MCF 10A (cell line): ENCODE measurements around the gene PFDN5. TPM values are rescaled to one million over a fixed set of nuclear protein-coding genes. Genes with fewer than 3 reads are reported as not detected.

Source experiments
- Bru-seq: library from RNA; stranded (reverse); fragments of 400-500 nt; gene quantifications from one replicate; lab custom pipeline; 2021; lab: Mats Ljungman, UMichigan
- BruChase-seq, 2 experiments: library from RNA; stranded (reverse); fragments of 400-500 nt; gene quantifications; one replicate each; lab custom pipeline; 2021; lab: Mats Ljungman, UMichigan
- BruUV-seq: library from RNA; stranded (reverse); fragments of 400-500 nt; replicated peaks from 2 replicates; lab custom pipeline; 2021; lab: Mats Ljungman, UMichigan
- CTCF ChIA-PET: fragments of 300-600 bp; sonication (Branson Sonifier 250); formaldehyde crosslinking; extraction: SDS; loops from one replicate; lab custom pipeline; 2021; ENCODE audit warnings: antibody characterized with exemption, inconsistent platforms; lab: Yijun Ruan, JAX
- POLR2A ChIA-PET: fragments of 300-600, 350-650 bp; sonication (Branson Sonifier 250); formaldehyde crosslinking; extraction: SDS; loops from one replicate; lab custom pipeline; 2020; ENCODE audit warnings: antibody characterized with exemption, inconsistent platforms; lab: Yijun Ruan, JAX
- DNase-seq: peaks from one replicate; pipeline ENCODE4 v3.0.0-alpha.2; 2018; ENCODE audit not compliant: unreplicated experiment
- H3K27ac Mint-ChIP-seq: one replicate; pipeline ENCODE4 v1.8.0; 2022; ENCODE audit warnings: mild to moderate bottlenecking, low read depth, mixed read lengths; ENCODE audit not compliant: unreplicated experiment
- H3K27me3 Mint-ChIP-seq: one replicate; pipeline ENCODE4 v1.8.0; 2022; ENCODE audit warnings: mixed read lengths; ENCODE audit not compliant: insufficient read depth, unreplicated experiment
- H3K36me3 Mint-ChIP-seq: one replicate; pipeline ENCODE4 v1.8.0; 2022; ENCODE audit warnings: mild to moderate bottlenecking, moderate library complexity, mixed read lengths; ENCODE audit not compliant: insufficient read depth, unreplicated experiment
- H3K4me1 Mint-ChIP-seq: one replicate; pipeline ENCODE4 v1.8.0; 2022; ENCODE audit warnings: mixed read lengths; ENCODE audit not compliant: insufficient read depth, unreplicated experiment
- H3K4me3 Mint-ChIP-seq: one replicate; pipeline ENCODE4 v1.8.0; 2022; ENCODE audit warnings: mild to moderate bottlenecking, moderate library complexity, mixed read lengths; ENCODE audit not compliant: unreplicated experiment
- H3K9me3 Mint-ChIP-seq: one replicate; pipeline ENCODE4 v1.8.0; 2022; ENCODE audit warnings: mixed read lengths; ENCODE audit not compliant: unreplicated experiment
- intact Hi-C: fragments of 100-400 bp; cut with micrococcal nuclease; formaldehyde crosslinking; loops from 2 replicates; pipeline ENCODE4 v1.14.1; 2022
- long read RNA-seq: library from polyadenylated mRNA; stranded (forward); transcript quantifications from one replicate; pipeline ENCODE4 v2.0.0, GENCODE V29; 2022
- total RNA-seq: library from RNA; stranded (reverse); gene quantifications from 2 replicates; pipeline ENCODE4 v1.2.3, GENCODE V29; 2022
- TF ChIP-seq, protein P1 (sequence below): fragments of 200-600 bp; IDR thresholded peaks from one replicate; pipeline ENCODE4 v1.8.0; 2022; ENCODE audit warnings: antibody characterized with exemption, mild to moderate bottlenecking; ENCODE audit not compliant: unreplicated experiment

PFDN5 gene
- total RNA-seq, result 205 and 229 TPM in 2 replicates
- Bru-seq, nascent RNA, result percentile 92 among the genes with signal in this experiment
- BruChase-seq, experiment 1, labeled RNA remaining after a 6-hour chase, result percentile 90 among the genes with signal in this experiment
- percentile 89 among the genes with signal in this experiment for BruChase-seq, experiment 2, labeled RNA remaining after a 2-hour chase
- long read RNA-seq, transcript PFDN5-203 (4 exons, 478 nt), result minor isoform, 10 of 239 reads
- long read RNA-seq, transcript PFDN5-214 (6 exons, 847 nt), result major isoform, 180 of 239 reads
- long read RNA-seq, transcript PFDN5-201 (5 exons, 564 nt), result minor isoform, 7 of 239 reads
- long read RNA-seq, partial matches to known transcripts, result 2 of 239 reads
- long read RNA-seq, other reads (novel, unspliced or antisense), result 37 of 239 reads

DNA sequence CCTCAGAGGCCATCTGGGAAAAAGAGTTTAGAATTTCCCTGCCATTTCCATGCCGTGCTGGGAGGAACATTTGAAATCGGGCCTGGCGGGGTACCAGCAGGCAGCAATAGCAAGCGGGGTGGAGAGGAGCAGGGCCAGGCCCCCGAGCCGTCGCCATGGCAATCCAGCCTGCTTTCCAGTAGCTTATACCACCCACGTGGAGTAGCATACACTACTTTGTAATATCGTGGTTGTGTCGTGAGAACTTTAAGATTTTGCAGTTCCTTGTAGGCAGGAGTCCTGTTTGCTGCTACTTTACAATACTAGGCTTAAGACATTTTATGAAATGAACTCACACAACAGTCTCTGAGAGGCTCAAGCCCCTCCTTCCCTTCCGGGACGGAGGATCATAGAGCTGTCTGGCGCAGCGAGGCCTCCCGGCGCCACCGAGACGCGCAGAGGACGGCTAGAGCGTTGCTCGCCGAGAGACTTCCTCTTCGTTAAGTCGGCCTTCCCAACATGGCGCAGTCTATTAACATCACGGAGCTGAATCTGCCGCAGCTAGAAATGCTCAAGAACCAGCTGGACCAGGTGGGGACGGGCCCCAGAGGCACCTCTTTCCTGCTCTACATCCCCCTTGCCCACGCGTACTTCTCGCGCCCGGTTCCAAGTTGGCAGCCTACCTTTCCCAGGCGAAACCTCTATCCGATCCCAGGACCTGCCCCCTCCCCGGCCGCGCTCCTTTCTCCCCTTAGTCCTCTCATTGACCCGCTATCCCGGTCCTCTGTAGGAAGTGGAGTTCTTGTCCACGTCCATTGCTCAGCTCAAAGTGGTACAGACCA lies at the start of gene PFDN5:
Gene PFDN5 (plus strand): TSS at position 473 of the 821 bp plus-strand sequence. CDS start 26 bp downstream, at position 499.
- H3K4me1 Mint-ChIP-seq, result peaks cover 20% of the 10 kb centered on the region
- CTCF ChIA-PET, result interaction anchor here (0.6 to 14.9 kb wide), 8 partner anchors 17 to 135 kb away, joined by 3 to 275 read pairs (median 6); partner anchors contain the start of gene AAAS
- BruUV-seq, result no TSS peak

DNA sequence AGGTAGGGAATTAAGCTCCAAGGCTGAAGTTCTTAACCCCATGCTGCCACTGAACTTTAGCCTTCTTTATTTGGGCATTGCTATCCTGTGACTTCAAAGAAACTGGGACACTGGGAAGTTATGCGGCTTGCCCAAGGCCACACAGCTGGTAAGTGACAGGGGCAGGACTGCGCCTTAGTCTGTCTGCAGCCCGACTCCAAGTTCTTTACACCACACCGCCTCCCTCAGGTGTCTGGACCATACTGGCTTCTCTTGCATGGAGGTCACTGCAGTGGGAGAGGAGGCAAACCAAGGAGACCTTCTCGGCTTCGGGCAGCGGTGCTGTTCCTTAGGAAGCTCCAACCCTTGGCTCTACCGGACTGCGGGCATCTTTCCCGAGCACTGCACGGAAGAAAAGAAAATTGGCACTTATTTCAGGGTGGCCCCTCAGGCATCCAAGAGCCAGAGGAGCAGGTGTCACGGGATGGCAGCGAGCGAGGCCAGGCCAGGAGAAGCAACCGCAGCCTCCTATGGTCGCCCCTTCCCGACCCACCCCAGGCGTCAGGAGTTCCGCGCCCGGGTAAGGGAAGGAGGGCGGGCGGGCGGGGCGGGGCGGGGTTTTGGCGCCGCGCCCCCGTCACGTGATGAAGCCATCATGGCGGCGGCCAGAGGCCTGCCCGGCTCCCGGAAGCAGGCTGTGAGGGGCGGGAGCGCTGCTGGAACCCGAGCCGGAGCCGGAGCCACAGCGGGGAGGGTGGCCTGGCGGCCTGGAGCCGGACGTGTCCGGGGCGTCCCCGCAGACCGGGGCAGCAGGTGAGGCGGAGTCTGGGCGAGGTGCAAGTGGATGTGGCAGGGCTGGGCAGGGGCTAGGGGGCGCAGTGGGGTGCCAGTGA lies 43.6 kb upstream of the PFDN5 start:
- DNase-seq, result peak; percentile 77
- ChIA-PET CTCF (interaction anchor here (0.5 to 4.2 kb wide), 25 partner anchors 9 to 1136 kb away, joined by 3 to 49 read pairs (median 4); partner anchors contain the start of genes ESPL1, PFDN5 and RARG), POLR2A (interaction anchor here (0.5 to 3.1 kb wide), 22 partner anchors 9 to 1293 kb away, joined by 3 to 43 read pairs (median 5); partner anchors contain the start of genes ATG101, CSAD, ESPL1 and PFDN5)
- Mint-ChIP-seq H3K36me3 (peaks cover 6% of the 10 kb centered on the region), H3K9me3 (no peaks in the 10 kb centered on the region), H3K27ac (peak overlapping the region; percentile 83), H3K4me1 (peaks cover 25% of the 10 kb centered on the region), H3K4me3 (peak overlapping the region; percentile 87), H3K27me3 (no peaks in the 10 kb centered on the region)
- intact Hi-C loops, result loop anchor here (1.0 to 2.0 kb wide), 2 partner anchors 31 to 38 kb away; no protein-coding TSS in a partner anchor
- BruUV-seq, result no TSS peak
- TF ChIP-seq, protein P1, sequence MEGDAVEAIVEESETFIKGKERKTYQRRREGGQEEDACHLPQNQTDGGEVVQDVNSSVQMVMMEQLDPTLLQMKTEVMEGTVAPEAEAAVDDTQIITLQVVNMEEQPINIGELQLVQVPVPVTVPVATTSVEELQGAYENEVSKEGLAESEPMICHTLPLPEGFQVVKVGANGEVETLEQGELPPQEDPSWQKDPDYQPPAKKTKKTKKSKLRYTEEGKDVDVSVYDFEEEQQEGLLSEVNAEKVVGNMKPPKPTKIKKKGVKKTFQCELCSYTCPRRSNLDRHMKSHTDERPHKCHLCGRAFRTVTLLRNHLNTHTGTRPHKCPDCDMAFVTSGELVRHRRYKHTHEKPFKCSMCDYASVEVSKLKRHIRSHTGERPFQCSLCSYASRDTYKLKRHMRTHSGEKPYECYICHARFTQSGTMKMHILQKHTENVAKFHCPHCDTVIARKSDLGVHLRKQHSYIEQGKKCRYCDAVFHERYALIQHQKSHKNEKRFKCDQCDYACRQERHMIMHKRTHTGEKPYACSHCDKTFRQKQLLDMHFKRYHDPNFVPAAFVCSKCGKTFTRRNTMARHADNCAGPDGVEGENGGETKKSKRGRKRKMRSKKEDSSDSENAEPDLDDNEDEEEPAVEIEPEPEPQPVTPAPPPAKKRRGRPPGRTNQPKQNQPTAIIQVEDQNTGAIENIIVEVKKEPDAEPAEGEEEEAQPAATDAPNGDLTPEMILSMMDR, result peak; percentile 48

More for the DNA sequence above, at the start of gene PFDN5:
- H3K27ac Mint-ChIP-seq, result peak within 1 kb of the TSS; percentile 97
- H3K36me3 Mint-ChIP-seq, result peaks cover 30% of the 10 kb centered on the region
- POLR2A ChIA-PET, result interaction anchor here (0.6 to 4.6 kb wide), 29 partner anchors 9 to 289 kb away, joined by 3 to 69 read pairs (median 4); partner anchors contain the start of genes AAAS, CSAD, EIF4B and ESPL1
- peak; percentile 85 for DNase-seq
- TF ChIP-seq, protein P1, result no peak
- H3K9me3 Mint-ChIP-seq, result no peaks in the 10 kb centered on the region
- intact Hi-C loops, result no loop called here
- H3K4me3 Mint-ChIP-seq, result peak within 1 kb of the TSS; percentile 95
- no peaks in the 10 kb centered on the region for H3K27me3 Mint-ChIP-seq

DNA sequence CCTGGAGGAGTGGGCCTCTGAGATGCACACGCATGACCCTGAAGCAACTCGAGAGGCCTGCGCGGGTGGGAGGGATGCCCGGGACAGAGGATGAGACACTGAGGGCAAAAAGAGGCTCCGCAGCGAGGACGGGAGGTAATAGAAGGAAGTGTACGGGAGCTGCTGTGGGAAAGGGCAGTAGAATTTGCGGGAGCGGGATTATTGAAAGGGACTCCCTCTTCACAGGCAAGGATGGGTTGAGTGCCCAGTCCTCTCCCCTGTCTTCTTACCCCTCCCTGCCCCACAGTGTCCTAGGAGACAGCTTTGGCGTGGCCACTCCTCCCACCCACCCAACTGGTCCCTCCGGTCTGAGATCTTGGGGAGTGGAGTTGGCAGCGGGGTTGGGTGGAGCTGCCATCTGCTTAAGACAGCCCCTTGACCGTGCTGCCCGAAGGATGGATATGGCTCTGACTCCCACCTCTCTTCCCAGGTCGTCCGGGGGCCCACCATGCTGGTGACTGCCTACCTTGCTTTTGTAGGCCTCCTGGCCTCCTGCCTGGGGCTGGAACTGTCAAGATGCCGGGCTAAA lies 42.9 kb upstream of the PFDN5 start:
- no TSS peak for BruUV-seq
- Mint-ChIP-seq H3K4me3 (peak overlapping the region; percentile 87), H3K27me3 (no peaks in the 10 kb centered on the region), H3K4me1 (peaks cover 25% of the 10 kb centered on the region), H3K9me3 (no peaks in the 10 kb centered on the region), H3K27ac (peak overlapping the region; percentile 83), H3K36me3 (peaks cover 6% of the 10 kb centered on the region)
- no peak for DNase-seq
- ChIA-PET CTCF (interaction anchor here (0.6 to 4.2 kb wide), 8 partner anchors 12 to 700 kb away, joined by 3 to 49 read pairs (median 9); partner anchors contain the start of genes ESPL1 and KRT71), POLR2A (interaction anchor here (0.8 to 3.1 kb wide), 12 partner anchors 9 to 189 kb away, joined by 3 to 43 read pairs (median 5); partner anchors contain the start of genes CSAD, ESPL1, PFDN5 and PRR13)
- TF ChIP-seq, protein P1, result no peak
- intact Hi-C loops, result no loop called here
